ENCODE results near the gene PTGIR.

DNA sequence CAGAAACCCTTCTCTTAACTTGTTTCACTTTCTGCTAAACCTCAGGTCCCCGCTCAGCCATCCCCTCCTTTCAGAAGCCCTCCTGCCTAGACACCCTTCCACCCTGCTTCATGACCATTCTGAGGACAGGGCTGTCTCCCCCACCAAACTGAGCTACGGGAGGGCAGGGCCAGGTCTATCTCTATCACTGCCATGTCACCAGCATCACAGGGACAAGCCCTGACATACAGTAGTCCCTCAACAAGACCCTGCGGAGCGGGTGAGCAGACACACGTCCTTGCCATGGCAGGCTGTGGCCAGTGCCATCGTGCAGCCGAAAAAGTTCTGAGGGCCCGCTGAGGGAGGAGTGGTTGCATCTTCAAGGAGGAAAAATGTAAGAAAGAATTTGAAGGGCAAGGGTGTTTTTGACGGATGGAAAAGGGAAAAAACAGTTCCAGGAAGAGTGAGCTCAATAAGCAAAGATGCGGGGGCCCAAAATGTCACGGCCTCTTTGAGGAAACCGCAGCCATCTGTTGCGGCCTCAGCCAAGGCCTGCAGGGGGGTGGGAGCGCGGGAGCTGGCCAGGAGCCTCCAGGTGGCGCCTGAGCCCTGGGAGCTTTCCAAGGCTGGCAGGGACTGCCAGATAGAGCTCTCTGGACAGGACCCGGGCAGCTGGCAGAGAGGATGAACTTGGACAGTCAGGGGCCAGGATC, 8.1 kb downstream of the PTGIR start:
- TF ChIP-seq POLR2A (IDR thresholded peaks at IDR 0.05) (no peak), EP300 (IDR thresholded peaks at IDR 0.05; ENCODE audit: low read depth) (no peak)
- TF ChIP-seq, protein P1, sequence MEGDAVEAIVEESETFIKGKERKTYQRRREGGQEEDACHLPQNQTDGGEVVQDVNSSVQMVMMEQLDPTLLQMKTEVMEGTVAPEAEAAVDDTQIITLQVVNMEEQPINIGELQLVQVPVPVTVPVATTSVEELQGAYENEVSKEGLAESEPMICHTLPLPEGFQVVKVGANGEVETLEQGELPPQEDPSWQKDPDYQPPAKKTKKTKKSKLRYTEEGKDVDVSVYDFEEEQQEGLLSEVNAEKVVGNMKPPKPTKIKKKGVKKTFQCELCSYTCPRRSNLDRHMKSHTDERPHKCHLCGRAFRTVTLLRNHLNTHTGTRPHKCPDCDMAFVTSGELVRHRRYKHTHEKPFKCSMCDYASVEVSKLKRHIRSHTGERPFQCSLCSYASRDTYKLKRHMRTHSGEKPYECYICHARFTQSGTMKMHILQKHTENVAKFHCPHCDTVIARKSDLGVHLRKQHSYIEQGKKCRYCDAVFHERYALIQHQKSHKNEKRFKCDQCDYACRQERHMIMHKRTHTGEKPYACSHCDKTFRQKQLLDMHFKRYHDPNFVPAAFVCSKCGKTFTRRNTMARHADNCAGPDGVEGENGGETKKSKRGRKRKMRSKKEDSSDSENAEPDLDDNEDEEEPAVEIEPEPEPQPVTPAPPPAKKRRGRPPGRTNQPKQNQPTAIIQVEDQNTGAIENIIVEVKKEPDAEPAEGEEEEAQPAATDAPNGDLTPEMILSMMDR (IDR thresholded peaks at IDR 0.05), result peak; percentile 28 to 56 (median 47)

All from transverse colon (tissue), 3 donors.